GM21360 (cell line): ENCODE measurements around the gene ZKSCAN1.

Experiments used
- ATAC-seq: cut with Tn5 transposase; IDR thresholded peaks from one replicate; pipeline ENCODE4 v1.9.1; 2021; ENCODE audit warnings: mild to moderate bottlenecking, moderate library complexity; ENCODE audit not compliant: unreplicated experiment

ZKSCAN1 gene

DNA sequence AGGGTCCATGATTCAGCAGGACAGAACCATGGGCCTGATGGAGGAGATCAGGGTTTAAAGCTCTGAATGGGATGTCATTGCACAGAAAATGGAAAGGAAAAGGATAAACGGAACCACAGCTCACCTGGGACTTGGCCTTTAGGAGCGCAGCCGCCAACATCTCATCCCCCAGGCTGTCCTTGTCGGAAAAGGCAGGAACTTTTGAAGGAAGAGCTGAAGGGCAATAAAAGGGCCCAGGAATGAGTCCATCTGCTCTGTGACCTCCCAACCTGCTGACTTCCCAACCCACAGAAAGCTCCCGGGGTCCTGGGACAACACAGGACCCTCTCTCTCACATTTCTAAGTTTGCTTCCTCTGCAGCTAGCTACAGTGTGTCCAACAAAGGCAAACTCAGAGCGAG lies 60.0 kb downstream of the ZKSCAN1 start:
- ATAC-seq: no peak

DNA sequence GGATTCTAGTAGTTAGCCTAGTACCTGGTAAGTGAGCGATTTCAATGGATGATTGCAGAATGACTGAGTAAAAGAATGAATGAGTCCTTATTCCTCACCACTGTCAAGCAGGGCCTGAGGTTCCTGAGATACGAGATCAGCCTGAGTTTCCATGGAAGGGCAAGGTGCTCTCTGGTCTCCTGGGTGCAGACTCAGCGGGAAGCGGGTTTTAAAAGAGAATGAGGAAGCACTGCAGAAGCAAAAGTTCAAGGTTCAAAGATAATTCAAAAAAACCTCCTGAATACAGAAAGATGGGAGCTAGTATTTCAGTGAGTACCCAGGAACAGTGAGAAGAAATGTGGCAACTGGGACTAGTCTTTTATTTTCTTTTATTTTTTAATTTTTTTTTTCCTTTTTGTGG lies 61.8 kb downstream of the ZKSCAN1 start:
- no peak for ATAC-seq

DNA sequence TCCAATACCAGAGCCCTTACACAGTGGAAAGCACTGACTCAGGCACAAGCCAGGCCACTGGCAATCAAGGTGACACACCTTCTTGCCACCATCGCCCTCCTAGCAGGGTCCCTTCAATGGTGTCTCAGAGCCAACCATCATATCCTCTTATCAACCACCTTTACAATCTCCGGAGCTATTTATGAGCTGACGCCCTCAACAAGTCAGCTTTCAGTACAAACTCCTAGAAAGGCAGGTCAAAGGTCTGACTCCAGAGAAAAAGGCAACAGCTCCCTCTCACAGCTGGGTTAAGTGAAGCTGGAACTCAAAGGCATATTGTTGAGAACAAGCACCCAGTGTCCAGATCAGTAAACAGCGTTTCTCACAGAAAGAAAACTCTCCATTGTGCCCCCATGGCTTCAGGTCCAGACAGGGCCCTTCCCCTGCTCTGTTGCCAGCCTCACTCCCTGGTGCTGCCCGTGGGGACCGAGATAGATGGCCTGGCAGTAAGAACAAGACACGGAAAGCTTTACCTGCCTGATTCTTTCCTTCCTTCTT lies 63.7 kb downstream of the ZKSCAN1 start:
- no peak for ATAC-seq

DNA sequence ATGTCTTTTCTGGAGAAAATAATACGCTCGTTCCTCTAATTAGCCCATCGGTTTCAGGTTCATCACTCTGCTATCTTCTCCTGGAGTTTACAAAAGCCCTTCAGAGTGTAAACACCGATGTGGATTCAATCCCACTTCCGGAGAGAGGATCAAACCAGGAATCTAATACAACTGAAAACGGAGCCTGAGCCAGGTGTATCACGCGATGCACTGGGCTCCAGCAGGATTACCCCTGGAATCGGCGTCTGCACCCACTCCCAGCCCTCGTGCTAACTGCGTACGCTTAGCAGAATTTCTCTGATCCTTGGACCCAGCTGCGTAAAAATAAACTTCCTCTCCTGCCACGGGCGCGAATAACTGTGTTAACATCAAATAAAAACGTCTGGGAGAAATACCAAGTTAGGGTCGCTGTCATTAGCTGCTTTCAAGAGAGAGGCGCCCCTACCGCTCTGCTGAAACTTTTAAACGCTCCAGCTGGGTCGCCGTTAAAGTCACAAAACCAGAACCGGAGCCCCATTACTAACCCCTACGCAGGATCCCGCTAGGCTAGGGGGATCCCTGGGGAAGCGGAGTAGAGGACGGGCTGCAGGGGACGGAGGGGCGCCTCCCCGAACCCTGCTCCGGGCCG lies 65.6 kb downstream of the ZKSCAN1 start:
- no peak for ATAC-seq

DNA sequence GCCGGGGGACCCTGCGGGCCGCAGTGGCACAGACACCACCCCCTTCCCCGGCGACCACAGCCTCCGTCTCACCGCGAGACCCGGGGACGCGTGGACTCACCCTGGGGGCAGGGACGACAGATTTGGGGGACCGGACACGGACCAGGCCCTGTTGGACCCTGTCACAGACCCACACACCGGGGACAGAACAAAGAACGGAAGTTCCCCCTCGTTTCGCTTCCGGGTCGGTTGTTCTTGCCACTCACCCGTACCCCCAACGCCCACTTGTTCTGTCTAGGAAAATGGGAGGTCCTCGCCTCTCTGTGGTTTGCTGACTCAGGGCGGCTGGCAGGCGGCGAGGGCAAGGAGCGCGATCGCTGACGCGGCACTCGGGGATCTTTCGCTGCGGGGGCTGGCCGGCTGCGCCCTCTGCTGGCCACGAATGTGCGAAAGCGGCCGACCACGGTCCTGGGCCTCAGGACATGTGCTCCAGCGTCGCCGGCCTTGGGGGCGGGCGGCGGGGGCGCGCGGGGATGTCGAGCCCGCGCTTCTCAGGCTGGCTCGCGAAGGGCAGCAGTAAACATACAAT lies 66.2 kb downstream of the ZKSCAN1 start, which contains the start of gene ZNF3:
Gene ZNF3 (minus strand): TSS at position 189 of the 568 bp plus-strand sequence. CDS start 4,366 bp downstream, outside the sequence.
- peak; percentile 73 for ATAC-seq

DNA sequence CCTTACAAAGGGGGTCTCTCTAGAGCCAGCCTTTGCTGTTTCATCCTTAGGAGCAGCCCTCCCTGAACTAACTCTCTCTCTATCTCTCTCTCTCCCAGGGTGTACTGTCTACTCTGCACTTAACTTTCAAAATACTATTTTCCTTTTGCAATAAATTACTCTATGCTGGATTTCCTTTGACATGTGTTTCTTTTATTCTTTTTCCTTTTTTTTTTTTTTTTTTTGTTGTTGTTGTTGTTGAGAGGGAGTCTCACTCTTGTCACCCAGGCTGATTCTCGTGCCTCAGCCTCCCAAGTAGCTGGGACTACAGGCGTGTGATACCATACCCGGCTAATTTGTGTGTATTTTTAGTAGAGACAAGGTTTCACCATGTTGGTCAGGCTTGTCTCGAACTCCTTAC lies 67.6 kb downstream of the ZKSCAN1 start:
- no peak for ATAC-seq

DNA sequence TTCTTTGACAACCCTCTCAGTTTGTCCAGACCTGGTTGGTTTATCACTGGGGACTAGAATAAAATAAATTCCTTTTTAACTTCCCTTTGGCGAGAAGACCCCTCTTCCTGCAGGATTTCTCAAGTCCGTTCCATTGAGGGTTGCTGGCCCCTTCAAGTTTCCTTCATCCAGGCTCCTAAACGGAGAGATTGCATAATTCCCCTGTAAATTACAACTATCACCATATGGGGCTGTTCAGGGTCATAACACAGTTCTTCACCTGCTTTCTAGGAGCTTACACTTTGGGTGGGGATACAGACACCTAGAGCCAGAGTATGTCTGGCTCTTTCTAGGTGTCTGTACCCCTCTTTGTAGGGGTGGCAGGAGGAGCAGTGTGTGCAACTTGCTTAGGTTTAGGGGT lies 70.1 kb downstream of the ZKSCAN1 start:
- ATAC-seq: no peak

DNA sequence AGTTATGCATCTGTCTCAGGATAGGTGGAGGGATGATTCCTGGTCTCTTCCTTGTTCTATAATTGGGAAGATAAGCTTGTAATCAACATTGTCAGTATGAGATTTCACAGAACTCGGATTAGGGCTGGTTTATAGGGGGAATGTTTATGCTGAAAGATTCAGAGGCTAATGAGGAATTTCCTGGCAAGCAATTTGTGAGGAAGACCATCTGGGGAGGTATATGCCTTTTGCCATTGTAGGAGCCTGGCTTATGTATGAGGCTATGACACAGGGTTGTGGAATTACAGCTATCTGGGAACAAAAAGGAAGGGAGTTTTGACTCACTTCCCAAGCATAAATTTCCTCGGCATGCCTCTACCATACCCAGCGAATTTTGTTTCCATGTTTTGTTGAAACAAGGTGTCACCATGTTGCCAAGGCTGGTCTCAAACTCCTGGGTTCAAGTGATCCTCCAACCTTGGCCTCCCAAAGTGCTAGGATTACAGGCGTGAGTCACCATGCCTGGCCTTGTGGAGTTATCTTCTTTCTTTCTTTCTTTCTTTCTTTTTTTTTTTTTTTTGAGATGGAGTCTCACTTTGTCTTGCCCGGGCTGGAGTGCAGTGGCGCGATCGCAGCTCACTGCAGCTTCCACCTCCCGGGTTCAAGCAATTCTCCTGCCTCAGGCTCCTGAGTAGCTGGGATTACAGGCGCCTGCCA lies 71.8 kb downstream of the ZKSCAN1 start:
- ATAC-seq: no peak

DNA sequence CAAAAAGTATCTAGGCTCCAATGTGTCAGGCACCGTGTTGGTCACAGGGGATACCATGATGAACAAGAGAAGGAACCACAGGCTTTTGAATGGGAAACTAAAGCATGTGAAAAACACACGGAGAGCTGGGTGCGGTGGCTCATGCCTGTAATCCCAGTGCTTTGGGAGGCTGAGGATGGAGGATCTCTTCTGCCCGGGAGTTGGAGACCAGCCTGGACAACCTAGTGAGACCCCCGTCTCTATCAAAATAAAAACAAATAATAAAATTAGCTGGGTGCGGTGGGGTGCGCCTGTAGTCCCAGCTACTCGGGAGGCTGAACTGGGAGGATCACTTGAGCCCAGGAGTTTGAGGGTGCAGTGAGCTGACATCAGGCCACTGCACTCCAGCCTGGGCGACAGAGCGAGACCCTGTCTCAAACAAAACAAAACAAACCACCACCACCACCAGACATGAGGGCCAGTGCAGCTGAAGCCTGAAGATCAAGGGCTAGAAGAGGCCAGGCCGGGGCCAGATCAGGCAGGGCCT lies 72.8 kb downstream of the ZKSCAN1 start:
- ATAC-seq: no peak

DNA sequence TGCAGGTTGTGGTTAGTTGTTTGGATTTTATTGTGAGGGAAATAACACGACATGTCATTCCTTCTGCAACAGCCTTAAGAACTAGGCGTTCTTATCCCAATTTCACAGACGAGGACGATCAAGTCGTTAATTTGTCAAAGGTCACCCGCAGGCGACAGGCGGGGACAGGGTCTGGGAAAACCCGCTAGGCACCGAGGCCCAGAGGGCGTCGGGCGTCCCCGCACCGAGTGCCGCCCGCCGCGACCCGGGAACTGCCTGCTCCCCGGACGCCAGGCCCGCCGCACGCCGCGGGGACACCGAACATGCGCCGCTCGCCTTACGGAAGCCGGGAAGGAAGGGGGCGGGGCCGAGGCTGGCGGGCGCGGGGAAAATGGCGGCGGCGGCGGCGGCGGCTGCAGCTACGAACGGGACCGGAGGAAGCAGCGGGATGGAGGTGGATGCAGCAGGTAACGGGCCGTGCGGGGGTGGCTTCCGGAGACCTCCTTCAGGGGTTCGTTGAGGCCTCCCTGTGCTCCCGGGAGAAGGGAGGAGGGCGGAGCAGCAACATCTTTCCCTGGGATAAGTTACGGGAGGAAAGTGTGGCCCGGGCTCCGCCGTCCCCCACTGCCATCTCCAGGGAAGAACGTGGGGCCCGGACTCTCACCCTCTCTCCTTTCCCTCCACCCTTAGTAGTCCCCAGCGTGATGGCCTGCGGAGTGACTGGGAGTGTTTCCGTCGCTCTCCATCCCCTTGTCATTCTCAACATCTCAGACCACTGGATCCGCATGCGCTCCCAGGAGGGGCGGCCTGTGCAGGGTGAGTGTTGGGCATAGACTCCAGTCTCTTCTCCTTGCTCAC lies 73.4 kb downstream of the ZKSCAN1 start, which contains the start of gene COPS6:
Gene COPS6 (plus strand): TSS at position 349 of the 837 bp plus-strand sequence. CDS start 22 bp downstream, at position 371.
- ATAC-seq: peak; percentile 48

DNA sequence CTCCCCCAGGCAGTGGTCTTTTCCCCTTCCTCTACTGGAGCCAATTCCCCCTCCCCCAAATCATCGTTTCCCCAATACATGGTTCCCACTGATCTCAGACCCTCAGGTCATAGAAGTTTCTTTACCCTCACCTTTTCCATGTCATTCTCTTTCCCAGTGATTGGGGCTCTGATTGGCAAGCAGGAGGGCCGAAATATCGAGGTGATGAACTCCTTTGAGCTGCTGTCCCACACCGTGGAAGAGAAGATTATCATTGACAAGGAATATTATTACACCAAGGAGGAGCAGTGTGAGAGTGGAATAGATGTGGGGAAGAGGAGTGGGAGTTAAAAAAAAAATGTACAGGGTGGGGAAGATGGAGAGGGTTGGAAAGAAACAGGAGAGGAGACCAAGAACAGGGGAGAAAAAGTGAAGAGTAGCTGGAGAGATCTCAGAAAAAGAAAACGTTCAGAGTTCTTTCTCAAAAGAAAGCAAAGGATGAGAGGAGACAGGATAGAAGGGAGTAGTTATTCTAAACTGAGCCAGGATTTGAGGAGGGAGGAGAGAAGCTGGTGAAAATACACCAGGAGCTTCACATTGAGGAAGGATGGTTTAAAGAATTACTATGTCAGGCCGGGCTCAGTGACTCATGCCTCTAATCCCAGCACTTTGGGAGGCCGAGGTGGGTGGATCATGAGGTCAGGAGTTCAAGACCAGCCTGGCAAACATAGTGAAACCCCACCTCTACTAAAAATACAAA lies 74.2 kb downstream of the ZKSCAN1 start:
- ATAC-seq: no peak

DNA sequence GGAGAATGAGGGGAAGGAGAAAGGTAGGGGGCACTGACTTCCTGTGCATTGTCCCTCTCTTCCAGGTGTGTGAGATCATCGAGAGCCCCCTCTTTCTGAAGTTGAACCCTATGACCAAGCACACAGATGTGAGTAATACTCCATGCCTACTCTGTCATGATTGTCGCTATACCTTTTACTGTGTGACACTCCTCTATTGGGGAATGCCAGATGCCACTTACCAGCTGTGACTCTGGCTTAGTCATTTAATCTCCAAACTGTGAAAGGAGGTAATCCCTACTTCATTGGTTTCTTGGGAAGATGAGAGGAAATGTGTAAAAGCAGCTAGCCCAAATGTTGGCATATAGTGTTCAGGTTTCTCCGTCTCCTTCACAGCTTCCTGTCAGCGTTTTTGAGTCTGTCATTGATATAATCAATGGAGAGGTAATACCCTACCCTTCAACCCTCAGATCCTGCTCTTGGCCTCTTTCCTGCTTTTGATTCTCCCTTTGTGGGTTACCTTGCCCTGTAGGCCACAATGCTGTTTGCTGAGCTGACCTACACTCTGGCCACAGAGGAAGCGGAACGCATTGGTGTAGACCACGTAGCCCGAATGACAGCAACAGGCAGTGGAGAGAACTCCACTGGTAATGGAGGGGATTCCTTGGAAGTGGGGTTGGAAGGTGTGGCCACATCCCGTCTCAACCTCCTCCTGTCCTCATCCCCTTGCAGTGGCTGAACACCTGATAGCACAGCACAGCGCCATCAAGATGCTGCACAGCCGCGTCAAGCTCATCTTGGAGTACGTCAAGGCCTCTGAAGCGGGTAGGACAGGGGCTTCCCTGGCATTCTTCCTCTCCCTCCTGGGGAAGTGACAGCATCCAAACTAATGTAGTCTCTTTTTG lies 75.4 kb downstream of the ZKSCAN1 start:
- no peak for ATAC-seq
